AG08395 (cell line): ENCODE data around the gene NFATC1.

ENCODE experiments used
- DNase-seq: peaks from one replicate; pipeline ENCODE4 v3.0.0; 2012; ENCODE audit warnings: mixed read lengths, low spot score

NFATC1 gene

GRCh38 chr18:79540161-79540903 lies 144.6 kb downstream of the NFATC1 start:
- DNase-seq: no peak

- DNase-seq: no peak
These were observed 145.2 kb downstream of the NFATC1 start for GRCh38 chr18:79540904-79541282.

- DNase-seq: no peak
These were observed 146.5 kb downstream of the NFATC1 start for GRCh38 chr18:79542213-79542612.

GRCh38 chr18:79542876-79543750 lies 147.4 kb downstream of the NFATC1 start:
- no peak for DNase-seq

- no peak for DNase-seq
These were observed 148.2 kb downstream of the NFATC1 start for GRCh38 chr18:79543861-79544385.

GRCh38 chr18:79544386-79544963 lies 148.7 kb downstream of the NFATC1 start:
- DNase-seq: no peak

- DNase-seq: no peak
These were observed 149.5 kb downstream of the NFATC1 start for GRCh38 chr18:79545255-79545654.

- no peak for DNase-seq
These were observed 150.0 kb downstream of the NFATC1 start for GRCh38 chr18:79545736-79546171.

GRCh38 chr18:79546781-79547272 lies 151.1 kb downstream of the NFATC1 start:
- no peak for DNase-seq

- no peak for DNase-seq
These were observed 151.8 kb downstream of the NFATC1 start for GRCh38 chr18:79547413-79548076.

GRCh38 chr18:79548077-79548450 lies 152.3 kb downstream of the NFATC1 start:
- no peak for DNase-seq

GRCh38 chr18:79548621-79548985 lies 152.9 kb downstream of the NFATC1 start:
- no peak for DNase-seq

- DNase-seq: no peak
These were observed 153.4 kb downstream of the NFATC1 start for GRCh38 chr18:79548986-79549637.

GRCh38 chr18:79549638-79550000 lies 153.9 kb downstream of the NFATC1 start:
- no peak for DNase-seq

GRCh38 chr18:79552140-79552631 lies 156.5 kb downstream of the NFATC1 start:
- DNase-seq: no peak

GRCh38 chr18:79552696-79553095 lies 157.0 kb downstream of the NFATC1 start:
- no peak for DNase-seq

GRCh38 chr18:79553154-79553553 lies 157.4 kb downstream of the NFATC1 start:
- DNase-seq: no peak

GRCh38 chr18:79553696-79554095 lies 158.0 kb downstream of the NFATC1 start:
- DNase-seq: no peak

- DNase-seq: no peak
These were observed 158.6 kb downstream of the NFATC1 start for GRCh38 chr18:79554321-79554720.

- no peak for DNase-seq
These were observed 159.4 kb downstream of the NFATC1 start for GRCh38 chr18:79554945-79555645.

GRCh38 chr18:79555885-79556284 lies 160.2 kb downstream of the NFATC1 start:
- no peak for DNase-seq
